HG03558 (cell line): Measurements from ENCODE around the gene EIF4E1B.

Experiments used
- ATAC-seq: cut with Tn5 transposase; IDR thresholded peaks from one replicate; pipeline ENCODE4 v1.9.1; 2021; ENCODE audit warnings: moderate number of reproducible peaks; ENCODE audit not compliant: unreplicated experiment; ENCODE audit errors: extremely low read depth

Gene EIF4E1B

GRCh38 chr5:176644878-176645670 lies 14.6 kb downstream of the EIF4E1B start:
- no peak for ATAC-seq

GRCh38 chr5:176646049-176646706 lies 15.7 kb downstream of the EIF4E1B start:
- ATAC-seq: no peak

DNA sequence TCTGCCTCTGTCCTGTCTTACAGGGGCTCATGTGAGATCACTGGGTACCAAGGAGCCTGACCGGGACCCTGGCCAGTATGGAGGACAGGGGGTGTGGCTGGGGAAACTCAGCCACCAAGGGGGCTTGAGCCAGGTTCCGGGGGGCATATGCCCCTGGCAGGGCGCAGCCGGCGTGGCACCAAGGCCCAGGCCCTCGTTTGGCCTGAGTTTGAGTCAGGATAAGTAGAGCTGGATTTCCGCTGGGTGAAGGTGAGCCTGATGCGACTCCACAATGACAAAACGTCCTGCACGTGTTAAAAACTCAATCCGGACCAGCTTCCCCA lies 16.2 kb downstream of the EIF4E1B start:
- ATAC-seq: peak; percentile 5

- ATAC-seq: peak; percentile 90
Observed at GRCh38 chr5:176647030-176647842, 16.8 kb downstream of the EIF4E1B start, which contains the start of gene TSPAN17. Gene TSPAN17, plus strand, starts transcription at chr5:176647484. Its CDS starts 132 bp downstream, at chr5:176647616.

DNA sequence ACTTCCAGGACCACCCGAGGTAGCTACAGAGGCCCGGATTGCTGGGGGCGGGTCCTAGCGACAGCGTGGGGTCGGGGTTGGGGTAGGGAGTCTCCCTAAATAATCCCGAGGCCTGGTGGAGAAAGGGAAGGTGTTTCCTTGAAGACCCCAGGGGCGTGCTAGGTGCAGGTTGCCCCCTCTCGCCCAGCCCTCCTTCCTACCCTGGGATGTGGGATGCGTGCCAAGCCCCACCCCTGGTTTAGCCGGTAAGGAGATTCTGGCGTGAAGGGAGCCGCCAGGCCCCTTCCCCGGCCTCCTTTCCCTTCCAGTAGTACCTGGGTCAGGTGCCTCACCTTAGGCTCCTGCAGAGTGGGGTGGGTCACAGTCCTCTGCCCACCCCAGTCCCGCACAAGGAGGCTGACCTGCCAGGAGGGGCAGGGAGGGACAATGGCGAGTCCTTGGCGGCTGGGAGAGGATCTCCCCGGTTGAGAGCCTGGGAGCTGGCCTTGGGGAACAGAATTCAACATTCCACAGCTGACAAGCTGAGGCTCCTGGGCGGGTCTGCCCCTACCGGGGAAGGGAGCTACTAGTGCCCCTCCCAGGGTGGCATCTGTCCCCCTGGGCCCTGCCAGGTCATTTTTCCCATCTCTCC lies 17.5 kb downstream of the EIF4E1B start:
- ATAC-seq: no peak

- ATAC-seq: no peak
Observed at GRCh38 chr5:176648474-176649194, 18.2 kb downstream of the EIF4E1B start.

- ATAC-seq: no peak
Observed at GRCh38 chr5:176650354-176650884, 19.9 kb downstream of the EIF4E1B start.

DNA sequence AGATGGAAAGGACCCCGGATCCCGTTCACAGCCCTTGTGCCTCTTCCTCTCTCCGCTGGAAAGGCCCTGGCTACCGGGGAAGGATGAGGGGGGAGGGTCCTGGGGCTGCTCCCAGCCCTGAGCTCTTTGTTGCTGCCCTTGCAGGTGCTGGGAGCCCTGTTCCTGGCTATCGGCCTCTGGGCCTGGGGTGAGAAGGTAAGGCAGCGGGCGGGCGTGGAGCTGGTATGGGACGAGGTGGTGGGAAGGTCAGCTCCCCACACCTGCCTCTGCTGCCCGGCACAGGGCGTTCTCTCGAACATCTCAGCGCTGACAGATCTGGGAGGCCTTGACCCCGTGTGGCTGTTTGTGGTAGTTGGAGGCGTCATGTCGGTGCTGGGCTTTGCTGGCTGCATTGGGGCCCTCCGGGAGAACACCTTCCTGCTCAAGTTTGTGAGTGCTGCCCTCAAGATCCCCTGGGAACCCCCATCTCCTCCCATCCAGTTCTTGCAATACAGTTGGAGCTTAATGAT lies 21.1 kb downstream of the EIF4E1B start:
- no peak for ATAC-seq

- ATAC-seq: no peak
Observed at GRCh38 chr5:176652136-176652535, 21.7 kb downstream of the EIF4E1B start.

DNA sequence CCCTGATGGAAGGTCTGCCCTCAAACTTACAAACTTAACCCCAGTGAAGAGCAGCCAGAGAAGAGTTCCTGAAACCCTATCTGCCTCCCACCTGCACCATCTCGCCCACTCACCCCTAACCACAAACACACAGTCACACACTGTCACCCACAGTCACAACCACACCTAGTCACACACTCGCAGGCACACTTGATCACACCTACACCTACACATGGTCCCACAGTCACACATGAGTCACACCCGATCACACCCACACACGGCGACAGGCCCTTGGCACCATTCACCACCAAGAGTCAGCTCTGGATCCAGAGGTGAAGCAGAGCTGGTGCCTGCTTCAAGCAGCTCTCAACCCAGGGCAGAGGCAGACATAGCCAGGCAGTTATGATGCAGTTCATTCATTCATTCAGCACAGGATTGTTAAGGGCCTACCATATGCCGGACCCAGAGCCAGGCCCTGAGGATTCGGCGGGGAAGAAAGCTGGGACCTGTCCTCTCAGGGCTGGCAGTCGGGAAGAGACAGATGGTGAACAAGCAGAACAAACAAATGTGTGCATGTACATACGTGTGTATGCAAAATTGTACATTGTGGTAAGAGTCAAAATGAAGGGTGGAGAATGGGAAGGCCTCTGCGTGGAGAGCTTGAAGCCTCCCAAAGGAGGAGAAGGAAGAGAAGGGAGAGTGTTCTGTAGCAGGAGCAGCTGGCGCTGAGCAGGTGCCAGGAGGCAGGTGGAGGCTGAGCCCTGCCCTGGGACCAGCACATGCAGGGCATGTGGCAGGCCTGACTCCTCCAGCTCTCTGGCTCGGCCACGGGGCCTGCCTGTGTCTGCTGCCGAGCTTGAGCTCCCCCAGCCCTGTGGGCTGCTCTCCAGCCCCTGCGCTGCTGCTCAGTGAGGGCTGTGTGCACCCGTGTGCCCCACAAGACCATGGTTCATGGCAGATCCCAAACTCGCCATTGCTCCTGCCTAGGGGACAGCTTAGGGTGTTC lies 23.2 kb downstream of the EIF4E1B start:
- no peak for ATAC-seq

DNA sequence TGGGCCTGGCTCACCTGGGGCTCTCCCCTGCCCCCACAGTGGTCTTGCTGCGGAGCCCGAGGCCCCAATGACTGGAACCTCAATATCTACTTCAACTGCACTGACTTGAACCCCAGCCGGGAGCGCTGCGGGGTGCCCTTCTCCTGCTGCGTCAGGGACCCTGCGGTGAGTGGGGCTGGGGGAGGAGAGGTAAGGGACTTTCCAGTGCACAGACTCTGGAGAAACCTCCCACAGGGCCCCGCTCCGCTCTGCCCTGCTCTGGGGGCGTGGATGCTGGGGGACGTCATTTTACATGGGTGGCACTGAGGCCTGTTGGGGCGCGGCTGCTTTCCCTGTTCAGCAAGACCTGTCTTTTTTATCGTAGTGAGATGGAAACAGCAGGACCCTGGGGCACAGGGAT lies 24.4 kb downstream of the EIF4E1B start:
- ATAC-seq: no peak

DNA sequence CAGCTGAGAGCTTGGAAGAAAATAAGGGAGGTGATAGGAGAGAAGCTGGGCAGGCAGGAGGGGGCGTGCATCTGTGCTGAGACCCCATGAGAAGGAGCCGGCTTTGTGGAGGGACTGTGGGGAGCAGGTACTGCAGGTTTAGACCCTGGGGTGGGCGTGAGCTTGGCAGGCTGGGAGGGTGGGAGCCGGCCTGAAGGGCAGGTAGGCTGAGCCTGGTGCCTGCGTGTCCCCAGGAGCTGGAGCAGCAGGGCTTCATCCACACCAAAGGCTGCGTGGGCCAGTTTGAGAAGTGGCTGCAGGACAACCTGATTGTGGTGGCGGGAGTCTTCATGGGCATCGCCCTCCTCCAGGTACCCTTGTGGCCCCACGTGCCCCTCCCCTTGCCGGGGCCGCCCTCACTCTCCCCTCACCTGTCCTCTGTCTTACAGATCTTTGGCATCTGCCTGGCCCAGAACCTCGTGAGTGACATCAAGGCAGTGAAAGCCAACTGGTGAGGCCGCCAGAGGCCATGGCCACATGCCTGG lies 26.1 kb downstream of the EIF4E1B start:
- no peak for ATAC-seq

GRCh38 chr5:176658007-176658599 lies 27.6 kb downstream of the EIF4E1B start:
- no peak for ATAC-seq

- ATAC-seq: no peak
Observed at GRCh38 chr5:176658817-176659511, 28.5 kb downstream of the EIF4E1B start.

DNA sequence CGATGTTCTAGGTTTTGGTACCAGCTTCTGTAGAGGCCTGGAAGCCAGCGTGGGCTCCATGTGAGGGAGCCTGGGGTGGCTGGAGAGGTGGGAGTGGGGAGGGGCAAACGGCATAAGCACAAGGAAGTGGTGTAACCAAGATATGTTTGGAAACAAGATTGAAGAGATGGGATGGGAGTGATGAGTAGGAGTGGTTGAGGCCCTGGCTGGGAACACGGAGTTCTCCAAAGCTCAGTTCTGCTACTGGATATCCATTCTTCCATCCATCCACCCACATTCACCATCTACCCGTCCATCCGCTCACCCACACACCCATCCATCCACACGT lies 29.0 kb downstream of the EIF4E1B start:
- no peak for ATAC-seq

- ATAC-seq: no peak
Observed at GRCh38 chr5:176659860-176660461, 29.5 kb downstream of the EIF4E1B start.

GRCh38 chr5:176660530-176660859 lies 30.0 kb downstream of the EIF4E1B start:
- ATAC-seq: no peak
